Vagina (tissue), 2 donors: Measurements from ENCODE around the gene ZNF512.

Source experiments
- POLR2A ChIP-seq, 2 donors: fragments of 450-650 bp; IDR thresholded peaks; one replicate each; pipeline ENCODE4 v1.6.1; 2017; ENCODE audit warnings: antibody characterized with exemption in 2 of 2, mild to moderate bottlenecking in 2 of 2, moderate library complexity in 2 of 2
- POLR2AphosphoS5 ChIP-seq, 2 donors: sonication (generic); formaldehyde crosslinking; IDR thresholded peaks; one replicate each; pipeline ENCODE4 v1.9.0; 2017; ENCODE audit warnings: antibody characterized with exemption in 2 of 2, mild to moderate bottlenecking in 2 of 2, low read depth in 1 of 2; ENCODE audit not compliant: insufficient read depth in 1 of 2
- TF ChIP-seq, protein P1 (sequence below), 3 experiments: fragments of 450-650 bp in 2 of 3; fragments of 200-600 bp in 1 of 3; sonication (generic) in 1 of 3; IDR thresholded peaks; one replicate each; pipeline ENCODE4 v1.5.1; 2017 to 2019; ENCODE audit warnings: antibody characterized with exemption in 3 of 3, mild to moderate bottlenecking in 2 of 3, moderate library complexity in 2 of 3

DNA sequence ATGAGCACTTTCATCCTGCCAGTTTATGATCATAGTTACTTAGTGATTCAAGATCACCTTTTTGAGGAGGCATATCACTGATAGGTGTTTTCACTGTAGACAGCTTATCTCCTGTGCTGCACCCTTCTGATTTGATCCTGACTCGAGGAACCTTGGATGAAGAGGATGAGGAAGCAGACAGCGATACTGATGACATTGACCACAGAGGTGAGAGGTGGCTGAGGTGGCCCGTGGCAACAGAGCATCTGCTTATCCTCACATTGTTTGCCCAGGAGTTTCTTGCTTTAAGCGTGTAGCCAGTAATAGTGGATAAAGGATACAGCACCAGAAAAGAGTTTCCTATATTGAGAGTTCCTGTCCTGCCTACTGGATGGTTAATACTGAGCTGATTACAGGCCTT is 64.9 kb downstream of the ZNF512 start:
- TF ChIP-seq, protein P1, sequence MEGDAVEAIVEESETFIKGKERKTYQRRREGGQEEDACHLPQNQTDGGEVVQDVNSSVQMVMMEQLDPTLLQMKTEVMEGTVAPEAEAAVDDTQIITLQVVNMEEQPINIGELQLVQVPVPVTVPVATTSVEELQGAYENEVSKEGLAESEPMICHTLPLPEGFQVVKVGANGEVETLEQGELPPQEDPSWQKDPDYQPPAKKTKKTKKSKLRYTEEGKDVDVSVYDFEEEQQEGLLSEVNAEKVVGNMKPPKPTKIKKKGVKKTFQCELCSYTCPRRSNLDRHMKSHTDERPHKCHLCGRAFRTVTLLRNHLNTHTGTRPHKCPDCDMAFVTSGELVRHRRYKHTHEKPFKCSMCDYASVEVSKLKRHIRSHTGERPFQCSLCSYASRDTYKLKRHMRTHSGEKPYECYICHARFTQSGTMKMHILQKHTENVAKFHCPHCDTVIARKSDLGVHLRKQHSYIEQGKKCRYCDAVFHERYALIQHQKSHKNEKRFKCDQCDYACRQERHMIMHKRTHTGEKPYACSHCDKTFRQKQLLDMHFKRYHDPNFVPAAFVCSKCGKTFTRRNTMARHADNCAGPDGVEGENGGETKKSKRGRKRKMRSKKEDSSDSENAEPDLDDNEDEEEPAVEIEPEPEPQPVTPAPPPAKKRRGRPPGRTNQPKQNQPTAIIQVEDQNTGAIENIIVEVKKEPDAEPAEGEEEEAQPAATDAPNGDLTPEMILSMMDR (IDR thresholded peaks at IDR 0.05), result no peak
- TF ChIP-seq POLR2AphosphoS5 (IDR thresholded peaks at IDR 0.05; ENCODE audit: insufficient read depth in 1 of 2, low read depth in 1 of 2) (no peak), POLR2A (IDR thresholded peaks at IDR 0.05) (no peak)
